Skin of body (tissue), 2 donors: ENCODE data around the gene LRMDA. TPM values are rescaled to one million over a fixed set of nuclear protein-coding genes. Genes with fewer than 3 reads are reported as not detected.
A peak's percentile ranks its signal among the peaks of the same experiment; 100 is the strongest.

Experiments used
- DNase-seq: peaks from one replicate; lab custom pipeline; 2025; lab: John Stamatoyannopoulos, UW
- total RNA-seq: library from RNA; depleted of rRNA; stranded (reverse); fragments of >200 nt; gene quantifications from one replicate; pipeline ENCODE4 v1.2.3, GENCODE V29; 2014

Gene LRMDA
- total RNA-seq, 1 donor from 2014 or later, result 12.7 TPM

DNA sequence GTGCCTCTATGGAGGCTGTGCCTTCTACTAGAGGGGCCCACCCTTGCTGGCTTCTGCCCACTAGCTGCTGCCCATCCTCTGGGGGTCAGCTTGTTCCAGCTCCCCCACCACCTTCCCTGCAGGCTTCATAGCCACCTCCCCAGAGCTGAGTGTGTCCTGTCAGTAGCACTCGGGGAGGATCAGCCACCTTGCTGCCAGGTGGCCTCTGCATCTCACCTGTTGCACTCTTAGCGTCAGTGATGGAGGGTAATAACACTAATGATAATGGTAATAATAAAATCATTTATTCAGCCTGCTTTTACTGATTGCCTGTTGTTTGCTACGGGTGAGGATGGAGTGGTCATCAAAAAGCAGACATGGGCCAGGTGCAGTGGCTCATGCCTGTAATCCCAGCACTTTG lies 377.6 kb downstream of the LRMDA start:
- no peak for DNase-seq

DNA sequence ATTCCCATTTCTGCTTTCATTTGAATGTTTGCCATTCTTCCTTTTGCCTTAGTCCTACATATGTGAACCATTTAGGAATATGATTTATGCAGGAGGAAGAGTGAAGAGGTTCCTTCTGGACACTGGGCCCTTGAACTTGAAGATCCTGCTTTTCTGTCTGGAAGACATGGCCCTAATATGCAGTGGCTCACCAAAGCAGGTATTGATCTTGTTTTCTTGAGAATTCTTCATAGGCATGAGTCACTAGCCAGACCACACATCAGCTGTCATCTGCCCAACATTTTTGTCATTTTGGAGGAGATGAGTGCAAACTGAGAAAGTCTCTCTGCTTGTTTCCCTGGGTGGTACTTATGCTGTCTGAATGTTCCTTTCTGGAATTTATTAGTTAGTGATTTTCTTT lies 382.6 kb downstream of the LRMDA start:
- DNase-seq, result peak; percentile 94

DNA sequence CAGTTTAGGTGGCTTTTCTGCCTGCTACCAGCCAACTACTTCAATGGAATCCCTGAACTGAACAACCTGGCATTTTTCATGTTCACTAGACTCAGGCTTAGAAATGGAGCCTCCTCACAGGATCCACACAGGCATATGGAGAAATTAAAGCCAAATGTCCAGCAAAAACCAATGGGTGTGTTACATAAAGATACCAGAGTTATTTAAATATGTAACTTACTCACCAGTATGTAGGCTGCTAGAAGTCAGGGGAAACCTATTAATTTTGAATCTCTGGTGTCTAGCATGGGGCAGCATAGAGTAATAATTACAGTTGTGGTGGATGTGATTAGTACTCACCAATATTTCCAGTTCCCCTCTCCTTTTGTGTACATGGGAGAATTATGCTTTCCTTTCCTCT lies 383.6 kb downstream of the LRMDA start:
- DNase-seq, result no peak

DNA sequence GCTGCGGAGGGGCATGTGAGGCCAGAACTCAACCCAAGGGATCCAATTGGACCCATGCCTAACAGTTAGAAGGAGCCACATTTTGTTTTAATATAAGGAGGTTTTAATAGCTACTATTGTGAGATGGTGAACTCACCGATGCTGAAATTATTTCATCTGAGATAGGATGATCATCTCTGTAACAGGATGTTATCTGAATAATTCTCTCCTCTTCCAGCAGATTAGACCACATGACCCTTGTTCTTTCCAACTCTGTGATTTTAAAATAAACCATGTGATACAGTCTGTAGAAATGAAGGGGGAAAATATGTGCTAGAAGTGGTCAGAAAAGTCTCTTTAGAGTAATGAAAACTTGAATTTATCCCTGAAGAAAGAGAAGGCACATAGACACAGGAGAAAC lies 385.8 kb downstream of the LRMDA start:
- DNase-seq, result peak; percentile 22

DNA sequence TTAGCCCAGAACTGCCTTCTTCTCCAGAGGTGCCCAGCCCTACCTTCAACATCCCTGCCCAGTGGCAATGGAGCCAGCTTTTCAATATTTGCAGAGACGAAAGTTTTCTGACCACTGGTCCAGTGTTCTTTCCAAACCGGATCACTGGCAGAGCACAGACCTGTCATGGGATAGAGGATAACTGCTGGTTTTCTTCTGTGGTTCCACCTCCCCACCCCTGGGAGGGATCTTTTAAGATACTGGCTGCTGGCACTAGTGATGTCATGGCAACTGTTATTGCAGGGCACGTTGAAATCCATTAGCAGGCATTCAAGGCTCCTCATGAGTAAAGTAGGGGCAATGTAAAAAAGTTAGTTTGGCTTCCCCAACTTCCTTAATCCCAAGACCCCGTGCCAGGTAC lies 387.1 kb downstream of the LRMDA start:
- no peak for DNase-seq

DNA sequence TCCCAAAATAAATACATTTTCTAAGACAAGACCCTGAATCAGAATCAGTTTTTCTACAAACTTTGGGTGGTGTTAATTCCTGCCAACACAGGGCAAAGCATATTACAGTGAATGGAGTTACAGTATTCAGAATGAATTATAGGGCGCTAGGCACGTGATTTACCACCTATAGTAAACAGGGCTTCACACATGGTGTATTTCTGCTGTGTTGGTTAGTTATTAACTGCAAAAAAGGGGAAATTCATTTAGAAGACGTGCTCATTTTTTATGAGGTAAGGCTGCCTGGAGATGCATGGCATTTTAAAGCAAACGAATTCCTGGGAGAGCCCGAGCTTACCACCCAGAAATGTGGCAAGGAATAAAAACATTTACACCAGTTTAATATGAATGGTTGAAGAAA lies 393.8 kb downstream of the LRMDA start:
- DNase-seq, result no peak

DNA sequence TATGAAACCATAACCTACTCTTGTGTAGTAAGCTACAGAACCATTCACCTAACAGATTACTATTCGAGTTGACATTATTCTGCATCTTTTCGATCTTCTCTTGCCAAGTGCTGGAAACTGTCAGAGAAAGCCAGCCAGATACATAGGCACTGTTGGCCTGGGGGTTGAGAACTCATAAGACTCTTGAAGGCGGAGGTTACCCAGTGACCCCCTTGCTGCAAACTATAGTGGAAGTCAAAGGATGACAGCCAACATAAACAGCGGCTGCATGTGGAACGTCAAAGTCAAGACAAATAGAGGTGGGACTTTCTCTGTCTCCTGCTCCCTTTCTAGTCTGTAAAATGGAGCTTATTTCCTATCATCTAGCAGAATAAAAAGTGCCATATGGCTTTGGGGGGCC lies 394.2 kb downstream of the LRMDA start:
- DNase-seq, result no peak

DNA sequence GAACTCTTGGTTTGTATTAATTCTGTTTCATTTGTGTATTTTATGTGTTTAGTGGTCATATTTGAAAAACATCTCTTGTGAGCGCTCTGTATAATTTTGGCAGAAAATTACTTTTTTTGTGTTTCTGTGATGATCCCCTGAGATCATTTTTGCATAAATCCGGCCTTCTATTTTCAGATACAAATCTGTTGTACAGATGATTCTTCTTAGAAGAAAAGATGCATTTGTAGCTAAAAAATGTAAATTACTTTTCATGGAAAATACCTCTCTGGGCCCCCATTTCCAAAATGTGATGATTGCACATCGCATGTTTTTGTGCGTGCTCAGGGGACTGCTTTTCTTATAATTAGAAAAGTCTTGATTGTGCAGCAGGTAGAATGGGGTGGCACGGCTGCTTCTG lies 395.4 kb downstream of the LRMDA start:
- DNase-seq, result peak; percentile 71

DNA sequence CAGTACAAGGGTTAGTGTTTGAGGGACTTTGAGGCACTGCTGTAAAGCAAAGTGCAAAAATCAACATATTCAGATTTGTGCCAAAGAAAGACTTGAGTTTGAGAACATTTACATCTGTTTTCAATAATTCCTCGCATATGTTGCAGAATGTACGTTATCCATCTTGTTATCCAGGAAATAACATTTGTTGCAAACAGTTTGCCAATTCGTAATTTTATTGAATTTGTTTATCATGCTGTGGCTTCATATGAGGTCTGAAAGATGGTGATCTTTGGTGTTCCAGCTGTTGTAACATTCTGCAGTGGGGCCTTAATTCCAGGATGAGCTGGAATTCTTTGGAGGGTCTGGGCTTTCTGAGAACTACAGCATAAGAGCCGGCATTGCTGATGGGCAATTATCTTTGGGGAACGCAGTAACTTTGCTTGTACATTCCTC lies 396.2 kb downstream of the LRMDA start:
- peak; percentile 98 for DNase-seq

DNA sequence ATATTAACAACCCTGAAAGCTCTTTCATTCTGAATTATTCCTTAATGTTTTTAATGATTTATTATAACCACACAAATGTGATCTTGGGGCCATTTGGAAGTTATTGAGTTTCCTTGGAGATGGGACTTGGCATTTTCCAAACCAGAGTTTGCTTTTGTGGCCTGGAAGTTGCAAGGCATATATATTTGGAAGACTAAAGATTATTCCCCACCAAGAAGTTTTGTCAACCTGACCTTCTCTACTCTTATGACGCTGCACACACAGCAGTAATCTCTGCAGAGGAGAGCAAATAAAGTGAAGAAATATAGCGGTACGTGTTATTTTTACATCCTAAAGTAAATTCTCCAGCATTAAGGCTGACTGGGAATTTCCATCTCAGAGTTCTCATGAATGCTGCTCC lies 397.0 kb downstream of the LRMDA start:
- peak; percentile 52 for DNase-seq

DNA sequence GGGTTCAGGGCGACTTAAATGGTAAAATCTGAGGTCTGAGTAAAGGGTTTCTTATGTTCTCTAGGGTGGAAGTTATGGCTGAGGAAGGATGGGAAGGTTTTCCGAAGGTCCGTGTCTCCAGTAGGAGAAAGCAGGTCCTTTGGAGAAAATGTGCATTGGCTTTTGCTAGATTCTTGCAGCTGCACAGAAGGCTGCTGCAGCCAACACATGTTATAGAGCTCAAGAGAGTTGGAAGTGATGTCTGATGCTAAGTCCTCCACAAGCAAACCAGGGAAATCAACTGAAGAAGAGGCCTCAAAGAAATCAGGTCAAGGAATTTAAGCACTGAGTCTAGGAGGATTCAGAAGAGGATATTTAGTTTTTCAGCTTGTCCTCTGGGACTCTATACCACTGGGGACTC lies 404.6 kb downstream of the LRMDA start:
- DNase-seq, result peak; percentile 41

DNA sequence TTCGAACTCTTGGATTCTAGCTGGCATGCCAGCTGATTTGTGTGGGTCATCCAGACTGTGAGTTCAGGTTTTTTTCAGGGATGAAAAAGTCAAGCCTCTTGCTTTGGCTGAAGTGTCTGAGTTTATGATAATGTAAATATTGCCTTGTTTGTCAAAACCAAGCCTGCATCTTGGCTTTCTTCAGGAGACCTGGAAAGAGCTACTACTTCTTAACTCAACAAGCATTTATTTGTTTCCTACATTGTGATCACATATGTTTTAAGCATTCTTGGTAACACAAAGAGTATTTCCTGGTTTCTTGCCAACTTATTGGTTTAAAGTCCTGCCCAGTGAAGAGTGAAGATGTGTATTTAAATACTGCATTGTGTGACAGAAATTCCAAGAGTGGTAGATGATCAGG lies 407.1 kb downstream of the LRMDA start:
- peak; percentile 68 for DNase-seq

DNA sequence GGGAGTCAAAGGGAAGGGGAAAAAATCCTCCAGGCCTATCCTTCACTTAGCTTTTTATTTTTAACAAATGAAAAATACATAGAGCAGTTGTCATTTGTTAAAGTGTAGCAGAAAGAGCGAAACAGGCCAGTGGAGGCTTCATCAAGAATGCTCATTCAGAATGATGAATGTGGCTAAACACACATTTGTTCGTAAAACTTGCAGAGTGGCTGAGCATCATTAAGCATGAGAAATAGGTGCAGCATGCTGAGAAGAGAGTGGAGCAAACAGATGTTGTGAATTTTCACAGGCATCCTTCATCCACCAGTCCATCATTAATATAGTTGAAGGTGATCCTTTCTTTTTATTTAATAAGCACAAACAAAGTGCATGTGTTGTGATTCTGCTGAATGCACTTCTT lies 407.6 kb downstream of the LRMDA start:
- DNase-seq, result no peak

DNA sequence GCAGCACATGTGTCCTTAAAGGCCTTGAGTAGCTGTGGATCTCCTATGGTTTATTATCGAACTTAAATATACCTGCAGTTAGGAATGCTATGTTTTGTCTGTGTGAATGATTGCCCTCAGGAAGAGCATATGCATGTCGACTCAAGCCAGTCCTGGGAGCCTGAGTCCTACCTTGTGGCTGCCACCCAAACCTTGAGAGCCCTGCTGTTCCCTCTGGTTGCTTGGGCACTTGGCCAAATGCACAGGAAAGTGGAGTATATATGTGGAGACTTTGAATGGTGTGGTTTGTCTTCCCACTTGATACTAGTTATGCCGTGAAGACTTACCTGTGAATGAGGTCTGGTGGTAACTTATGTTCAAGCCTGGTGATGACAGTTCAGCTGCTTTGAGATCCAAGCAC lies 409.8 kb downstream of the LRMDA start:
- DNase-seq, result no peak

DNA sequence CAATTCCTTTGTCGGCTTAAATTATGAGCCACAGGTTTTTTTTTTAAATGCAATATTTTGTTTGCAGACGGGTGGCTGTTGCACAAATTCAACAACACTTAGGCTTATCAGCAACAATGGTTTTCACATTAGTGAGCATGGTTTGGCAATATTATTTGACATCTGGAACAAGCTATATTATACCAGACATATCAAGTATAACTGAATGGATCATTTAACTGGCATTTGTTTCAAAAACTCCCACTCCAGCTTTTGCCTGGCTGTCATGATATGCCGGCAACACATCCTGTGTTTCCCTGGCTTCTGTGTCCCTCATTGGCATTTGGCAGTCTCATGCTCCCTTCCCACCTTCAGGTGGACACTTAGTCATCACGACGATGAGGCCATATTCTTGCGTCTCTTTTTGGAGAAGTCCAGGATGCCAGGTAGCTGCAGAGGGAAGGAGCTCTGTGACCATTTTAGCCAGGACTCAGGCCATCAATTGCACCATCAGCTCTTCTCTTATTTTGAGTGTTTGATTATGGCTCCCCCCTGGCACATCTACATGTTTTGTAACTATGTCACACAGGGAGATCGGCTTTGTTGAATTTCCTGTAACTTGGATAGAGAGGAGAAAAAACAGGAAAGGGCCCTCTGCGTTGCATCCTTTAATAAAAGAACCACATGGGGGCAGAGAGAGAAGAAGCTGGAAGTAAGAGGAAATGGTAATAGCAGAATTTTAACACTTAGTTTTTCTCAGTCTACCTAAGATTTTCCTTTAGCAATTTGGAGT lies 413.9 kb downstream of the LRMDA start:
- no peak for DNase-seq

DNA sequence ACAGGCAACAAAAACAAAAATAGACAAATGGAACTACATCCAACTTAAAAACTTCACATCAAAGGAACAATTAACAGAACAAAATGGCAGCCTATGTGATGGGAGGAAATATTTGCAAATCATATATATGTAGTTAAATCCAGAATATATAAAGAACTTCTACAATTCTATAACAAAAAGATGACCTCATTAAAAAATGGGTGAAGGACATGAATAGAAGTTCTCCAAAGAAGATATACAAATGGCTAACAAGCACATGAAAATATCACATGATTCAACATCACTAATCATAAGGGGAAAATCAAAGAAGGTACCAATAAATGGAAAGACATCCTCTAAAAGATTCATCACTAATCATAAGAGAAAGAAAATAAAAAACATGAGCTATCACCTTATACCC lies 416.1 kb downstream of the LRMDA start:
- DNase-seq, result no peak

DNA sequence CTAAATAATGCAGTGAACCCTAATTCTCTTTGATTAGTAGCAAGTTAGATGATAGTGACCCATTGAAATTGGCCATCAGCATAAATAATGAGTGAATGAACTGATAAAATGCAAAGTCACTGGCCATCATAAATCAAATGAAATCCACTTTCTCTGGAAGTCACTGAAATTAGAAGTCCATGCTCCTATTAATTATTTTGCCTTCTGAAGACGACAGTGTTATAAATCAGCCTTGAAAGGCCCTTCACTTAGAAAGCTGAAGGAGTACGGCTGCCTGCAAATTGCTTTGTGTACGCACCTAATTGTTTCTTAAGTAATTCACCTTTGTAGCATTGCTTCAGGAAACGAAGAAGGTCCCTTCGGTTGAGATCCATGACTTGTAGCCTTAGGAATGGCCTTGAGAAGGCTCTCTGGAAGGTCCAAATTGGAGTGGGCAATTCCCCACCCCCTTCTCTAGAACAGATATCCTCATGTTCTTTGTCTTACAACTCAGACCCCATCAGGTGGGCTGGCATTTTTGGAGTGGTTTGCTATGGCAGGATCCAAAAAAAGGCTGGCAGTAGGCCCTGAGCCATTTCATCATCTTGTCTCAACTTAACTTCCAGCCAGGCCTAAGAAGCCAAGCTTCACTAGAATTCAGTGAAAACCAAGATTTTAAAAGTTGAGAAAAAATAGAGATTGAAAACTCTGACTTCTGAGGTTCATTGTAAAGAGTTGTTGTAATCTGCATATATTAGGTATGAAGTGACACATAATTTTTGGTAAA lies 420.3 kb downstream of the LRMDA start:
- no peak for DNase-seq

DNA sequence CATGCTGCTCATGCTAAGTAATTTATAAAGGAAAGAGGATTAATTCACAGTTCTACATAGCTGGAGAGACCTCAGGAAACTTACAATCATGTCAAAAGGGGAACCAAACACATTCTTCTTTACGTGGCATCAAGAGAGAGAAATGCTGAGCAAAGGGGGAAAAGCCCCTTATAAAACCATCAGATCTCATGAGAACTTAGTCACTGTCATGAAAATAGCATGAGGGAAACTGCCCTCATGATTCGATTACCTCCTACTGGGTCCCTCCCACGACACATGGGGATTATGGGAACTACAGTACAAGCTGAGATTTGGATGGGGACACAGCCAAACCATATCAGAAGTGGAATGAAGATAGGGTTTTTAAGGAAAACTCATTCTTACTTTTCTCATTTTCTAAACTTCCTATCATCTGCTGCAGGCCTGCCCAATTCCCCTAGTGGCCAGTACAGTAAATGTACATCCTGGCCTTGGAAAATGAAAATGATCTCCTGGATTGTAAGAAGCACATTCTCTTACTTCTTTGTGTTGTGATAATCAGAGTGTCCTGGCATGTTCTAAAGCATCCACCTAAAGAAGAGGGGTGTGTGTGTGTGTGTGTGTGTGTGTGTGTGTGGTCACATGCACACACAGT lies 421.5 kb downstream of the LRMDA start:
- DNase-seq, result no peak

DNA sequence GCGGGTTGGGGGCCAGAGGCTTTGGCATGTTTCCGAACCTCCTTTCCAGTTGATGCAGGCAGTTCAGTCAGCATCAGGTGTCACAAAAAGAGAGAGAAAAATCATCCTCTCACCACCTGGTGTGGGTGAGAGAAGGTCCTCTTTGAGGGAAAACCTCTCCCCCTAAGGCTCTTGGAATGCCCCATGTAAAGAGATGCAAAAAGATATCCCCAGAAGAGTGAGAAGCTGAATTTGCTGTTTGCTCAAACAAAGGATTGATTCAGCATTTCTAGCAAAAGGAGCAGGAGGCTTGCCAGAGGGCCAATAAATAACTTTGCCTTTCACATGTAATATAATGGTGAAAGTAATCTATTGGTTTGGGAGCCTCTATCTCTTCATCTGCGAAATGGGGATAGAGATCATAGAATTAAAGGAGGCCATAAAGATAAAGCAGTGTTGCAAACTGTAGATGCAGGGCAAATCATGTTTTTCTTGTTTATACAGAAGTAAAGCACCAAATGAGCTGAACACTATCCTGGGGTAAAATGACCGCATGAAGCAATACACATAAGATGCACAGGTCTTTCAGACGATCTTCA lies 425.9 kb downstream of the LRMDA start:
- no peak for DNase-seq

DNA sequence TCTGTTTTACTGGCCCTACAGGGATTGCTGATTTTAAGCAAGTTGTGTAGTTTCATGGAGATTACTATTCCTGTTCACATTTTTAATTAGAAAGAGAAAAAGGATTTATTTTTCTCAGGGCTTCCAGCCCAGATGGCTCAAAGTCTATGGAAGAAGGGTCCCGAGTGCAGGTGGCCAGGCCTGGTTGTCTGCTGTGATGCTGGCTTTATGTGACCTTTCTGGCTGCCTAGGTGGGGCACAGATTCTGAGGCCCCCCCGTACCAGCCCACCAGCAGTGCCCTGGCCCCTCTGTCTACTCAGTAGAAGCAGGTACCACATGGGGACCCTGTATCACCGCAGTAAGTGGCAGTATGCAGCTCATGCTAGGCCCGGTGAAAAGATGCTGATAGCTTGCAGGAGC lies 426.5 kb downstream of the LRMDA start:
- DNase-seq, result no peak

DNA sequence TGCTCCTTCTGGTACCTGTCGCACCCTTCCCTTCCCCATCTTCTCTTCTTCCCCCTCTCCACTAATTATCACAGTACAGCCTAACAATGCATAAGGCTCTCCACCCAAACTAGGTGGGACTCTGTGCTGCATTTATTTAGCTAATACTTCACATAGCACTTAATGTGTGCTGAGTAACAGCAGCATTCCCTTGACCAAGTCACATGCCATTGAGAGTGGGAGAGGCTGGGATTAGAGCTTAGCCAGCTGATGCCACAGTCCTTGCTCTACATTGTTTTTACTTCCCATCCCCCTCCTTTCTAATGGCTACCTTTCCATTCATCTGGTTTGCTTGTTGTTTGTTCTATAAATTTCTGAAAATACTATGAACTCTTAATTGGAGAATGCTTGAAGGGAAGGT lies 426.9 kb downstream of the LRMDA start:
- DNase-seq, result no peak

DNA sequence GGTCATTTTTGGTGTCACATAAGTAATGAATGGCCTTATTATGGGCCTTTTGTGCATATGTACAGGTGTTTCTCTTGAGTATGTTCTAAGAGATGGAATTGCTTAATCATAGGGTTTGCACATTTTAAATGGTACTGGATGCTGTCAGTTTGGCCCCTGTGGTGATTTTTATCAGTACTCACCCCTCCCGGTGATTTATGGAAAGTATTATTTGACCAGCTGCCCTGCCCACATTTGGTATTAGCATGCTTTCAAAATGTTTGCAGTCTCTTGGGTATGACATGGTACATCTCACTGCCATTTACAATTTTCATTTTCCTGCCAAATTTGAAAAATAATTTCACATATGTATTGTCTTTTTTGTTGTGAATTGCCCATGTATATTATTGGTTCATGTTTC lies 427.7 kb downstream of the LRMDA start:
- no peak for DNase-seq
